GM18526 (cell line): ENCODE measurements around the gene MIDN.

ENCODE experiments used
- POLR2A ChIP-seq: IDR thresholded peaks from 3 replicates; pipeline ENCODE4 v1.6.1; 2011; ENCODE audit not compliant: insufficient read length; ENCODE audit errors: extremely low read depth

Gene MIDN

GRCh38 chr19:1290703-1291651 lies 42.6 kb downstream of the MIDN start:
- no peak for TF ChIP-seq POLR2A

- no peak for TF ChIP-seq POLR2A
These were observed 43.5 kb downstream of the MIDN start for GRCh38 chr19:1291761-1292418.

- no peak for TF ChIP-seq POLR2A
These were observed 44.2 kb downstream of the MIDN start for GRCh38 chr19:1292419-1293151.

DNA sequence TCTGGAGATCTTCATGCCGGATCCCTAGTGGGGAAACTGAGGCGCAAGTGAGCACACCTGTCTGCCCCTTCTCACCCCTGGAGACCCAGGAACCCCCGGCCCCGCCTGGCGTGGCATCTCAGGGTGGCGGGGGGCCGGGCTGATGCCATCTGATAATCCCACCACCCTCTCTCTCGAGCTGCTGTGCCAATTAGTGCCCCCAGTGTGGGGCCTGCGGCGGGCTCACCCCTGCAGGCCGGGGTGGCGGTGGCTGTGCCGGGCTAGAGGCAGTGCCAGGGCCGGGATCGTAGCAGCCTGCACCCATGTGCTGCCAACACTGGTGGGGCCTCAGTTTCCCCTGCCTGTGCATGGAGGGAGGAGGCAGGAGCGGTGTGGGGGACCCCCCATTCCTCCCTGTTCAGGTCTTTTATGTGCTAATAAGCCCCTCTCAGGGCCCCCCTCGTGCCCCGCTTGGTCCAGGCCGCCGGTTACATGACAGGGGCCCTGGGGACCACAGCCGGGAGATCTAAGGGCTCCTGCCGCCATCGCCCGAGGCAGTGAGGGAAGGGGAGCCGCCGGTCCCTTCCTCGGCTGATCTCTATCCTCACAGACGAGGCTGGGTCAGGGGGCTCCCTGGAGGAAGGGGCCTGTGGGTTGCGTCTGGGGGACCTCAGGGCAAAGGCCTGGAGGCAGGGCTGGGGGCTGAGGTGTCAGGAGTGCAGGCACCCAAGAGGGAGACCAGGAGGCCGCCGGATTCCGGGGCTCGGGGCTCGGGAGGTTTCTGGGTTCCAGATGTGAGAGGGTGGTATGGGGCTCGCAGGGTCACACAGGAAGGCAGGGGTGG lies 45.6 kb downstream of the MIDN start:
- TF ChIP-seq POLR2A, result no peak

DNA sequence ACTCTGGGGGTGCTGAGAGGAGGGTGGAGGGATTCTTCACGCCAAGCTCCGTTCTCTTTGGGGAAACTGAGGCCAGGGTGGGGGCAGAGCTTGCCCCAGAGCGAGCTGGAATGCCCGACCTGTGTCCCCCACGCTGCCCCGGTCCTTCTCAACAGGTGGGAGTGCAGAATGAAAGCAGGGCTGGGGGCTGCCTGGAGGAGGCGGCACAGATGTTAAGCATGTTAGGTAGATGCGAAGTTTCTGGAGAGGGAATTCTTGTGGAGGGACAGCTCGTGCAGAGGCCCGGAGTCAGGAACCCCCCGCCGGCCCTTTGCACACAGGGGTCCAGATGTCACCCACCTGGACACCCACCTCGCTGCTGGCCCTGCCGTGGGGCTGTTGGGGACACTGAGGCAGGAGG lies 46.3 kb downstream of the MIDN start:
- TF ChIP-seq POLR2A, result no peak

DNA sequence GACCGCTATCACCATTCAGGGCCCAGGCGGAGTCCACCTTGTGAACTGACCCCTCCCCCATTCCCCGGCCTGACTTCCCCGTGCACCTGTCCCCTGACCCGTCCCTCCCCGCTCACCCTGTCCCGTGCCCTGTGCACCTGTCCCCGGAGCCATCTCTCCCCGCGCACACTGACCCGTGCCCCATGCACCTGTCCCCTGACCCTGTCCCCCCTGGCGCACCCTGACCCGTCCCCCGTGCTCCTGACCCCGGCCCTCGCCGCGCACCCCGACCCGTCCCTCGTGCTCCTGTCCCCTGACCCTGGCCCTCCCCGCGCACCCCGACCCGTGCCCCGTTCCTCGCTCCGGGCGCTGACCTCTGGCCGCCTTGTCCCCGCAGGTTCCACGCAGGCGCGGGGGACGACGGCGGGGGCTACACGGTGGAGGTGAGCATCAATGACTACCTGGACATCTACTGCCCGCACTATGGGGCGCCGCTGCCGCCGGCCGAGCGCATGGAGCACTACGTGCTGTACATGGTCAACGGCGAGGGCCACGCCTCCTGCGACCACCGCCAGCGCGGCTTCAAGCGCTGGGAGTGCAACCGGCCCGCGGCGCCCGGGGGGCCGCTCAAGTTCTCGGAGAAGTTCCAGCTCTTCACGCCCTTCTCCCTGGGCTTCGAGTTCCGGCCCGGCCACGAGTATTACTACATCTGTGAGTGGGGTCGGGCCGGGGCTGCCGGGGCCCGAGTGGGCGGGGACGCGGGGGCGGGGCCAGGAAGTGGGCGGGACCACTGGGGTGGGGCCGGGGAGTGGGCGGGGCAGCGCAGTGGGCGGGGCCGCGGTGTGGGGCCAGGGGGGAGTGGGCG lies 47.0 kb downstream of the MIDN start:
- no peak for TF ChIP-seq POLR2A

GRCh38 chr19:1296078-1296477 lies 47.7 kb downstream of the MIDN start:
- TF ChIP-seq POLR2A, result no peak

DNA sequence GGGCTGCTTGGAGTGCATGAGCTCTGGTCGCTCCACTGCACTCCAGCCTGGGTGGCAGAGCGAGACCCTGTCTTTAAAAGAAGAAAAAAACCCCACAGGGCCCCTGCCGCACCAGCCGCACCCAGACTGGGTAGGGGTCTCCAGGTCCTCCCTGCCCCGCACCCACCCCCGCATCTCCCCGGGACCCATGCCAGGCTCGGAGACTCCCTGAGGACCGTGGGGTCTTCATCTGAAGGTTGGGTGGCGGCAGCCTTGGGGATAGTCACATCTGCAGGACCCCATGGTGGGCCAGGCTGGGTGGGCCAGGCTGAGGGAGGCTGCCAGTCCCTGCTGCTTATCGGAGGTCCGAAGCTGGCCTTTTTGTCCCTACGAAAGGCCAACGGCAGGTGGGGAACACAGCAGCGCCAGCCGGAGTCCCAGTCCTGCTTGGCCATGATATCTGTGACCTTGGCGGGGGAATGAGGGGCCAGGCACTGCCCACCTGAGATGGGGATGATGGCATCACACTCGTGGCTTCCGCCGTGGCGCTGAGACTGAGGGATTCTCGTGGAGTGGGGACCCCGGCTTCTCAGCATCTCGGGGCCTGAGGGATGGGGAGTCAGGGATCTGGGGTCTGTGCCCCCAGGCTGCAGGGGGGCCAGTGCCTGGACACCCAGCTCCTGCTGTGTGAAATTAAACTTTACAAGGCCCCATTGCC lies 48.3 kb downstream of the MIDN start:
- no peak for TF ChIP-seq POLR2A

GRCh38 chr19:1298235-1298634 lies 49.9 kb downstream of the MIDN start:
- TF ChIP-seq POLR2A, result no peak

DNA sequence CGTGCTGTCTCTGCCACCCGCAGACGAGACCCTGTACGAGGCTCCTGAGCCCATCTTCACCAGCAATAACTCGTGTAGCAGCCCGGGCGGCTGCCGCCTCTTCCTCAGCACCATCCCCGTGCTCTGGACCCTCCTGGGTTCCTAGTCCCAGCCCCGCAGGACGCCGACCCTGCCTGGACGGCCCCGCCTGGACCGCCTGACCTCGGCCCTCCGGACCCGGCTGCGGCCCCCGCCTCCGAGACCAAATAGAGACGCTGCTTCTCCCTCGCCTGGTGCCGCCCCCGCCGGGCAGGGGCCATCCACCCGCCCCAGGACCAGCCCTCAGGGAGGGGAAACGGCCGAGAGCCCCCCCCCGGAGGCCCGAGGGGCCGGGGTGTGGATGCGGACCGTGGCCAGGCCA lies 51.4 kb downstream of the MIDN start:
- no peak for TF ChIP-seq POLR2A

DNA sequence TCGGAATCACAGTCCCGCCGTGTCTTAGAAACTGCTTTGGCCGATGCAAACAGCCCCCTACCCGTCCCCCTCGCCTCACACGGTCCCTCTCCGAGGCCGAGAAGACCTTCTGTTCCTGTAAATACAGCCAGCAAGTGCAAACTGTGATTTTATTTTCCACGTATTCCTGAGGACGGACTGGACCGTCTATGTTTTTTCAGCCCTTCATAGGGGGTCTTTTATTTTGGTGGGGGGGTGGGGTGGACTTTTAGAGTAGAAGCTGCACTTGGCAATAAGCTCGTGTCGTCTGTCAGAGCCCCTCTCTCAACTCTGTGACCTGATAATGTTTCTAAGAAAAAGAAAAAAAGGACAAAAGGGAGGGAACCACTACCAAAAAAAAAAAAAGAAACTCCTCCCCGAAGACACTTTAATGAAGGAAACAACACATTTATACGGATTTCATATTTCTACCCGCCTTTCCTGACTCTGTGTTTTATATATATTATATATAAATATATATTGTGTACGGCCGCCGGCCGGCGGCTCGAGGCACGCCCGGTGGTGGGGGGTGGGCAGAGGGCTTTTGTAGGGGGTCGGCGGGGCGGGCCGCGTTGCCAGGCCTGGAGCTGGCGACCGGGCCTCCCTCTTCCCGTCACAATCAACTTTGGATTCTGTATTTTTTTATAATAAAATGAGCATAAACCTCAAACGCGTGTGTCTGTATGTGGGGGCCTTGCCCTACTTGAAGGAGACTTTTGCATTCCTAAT lies 52.5 kb downstream of the MIDN start:
- no peak for TF ChIP-seq POLR2A

DNA sequence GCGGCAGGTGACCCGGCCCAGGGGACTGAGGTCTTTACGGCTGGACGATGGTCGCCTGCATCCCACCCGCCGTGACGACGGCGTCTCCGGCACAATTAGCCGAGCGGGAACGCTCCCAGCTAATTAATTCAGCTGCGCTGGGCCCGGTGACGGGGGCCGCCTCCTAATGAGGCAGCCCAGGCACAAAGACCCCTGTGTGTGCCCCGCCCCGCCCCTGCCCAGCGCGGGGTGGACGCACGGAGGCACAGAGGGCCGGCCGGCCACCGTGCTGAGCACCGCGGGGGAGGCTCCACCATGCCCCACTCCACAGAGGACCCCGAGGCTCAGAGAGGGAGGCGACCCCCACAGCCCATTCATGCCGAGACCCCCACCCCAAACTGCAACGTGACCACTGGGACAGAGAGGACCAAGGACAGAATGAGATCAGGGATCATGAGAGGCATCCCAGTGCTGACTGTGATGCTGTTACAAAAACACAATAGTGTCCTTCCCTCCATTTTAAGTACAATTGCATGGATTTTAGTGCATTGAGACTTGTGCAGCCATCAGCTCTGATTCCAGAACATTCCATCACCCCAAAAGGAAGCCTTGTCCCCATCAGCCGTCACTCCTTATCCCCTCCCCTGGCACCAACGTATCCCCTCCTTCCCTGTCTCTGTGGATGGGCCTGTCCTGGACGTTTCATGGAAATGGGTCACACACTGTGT lies 54.3 kb downstream of the MIDN start:
- no peak for TF ChIP-seq POLR2A
